T1000 (cell line): ENCODE results near the gene PRODH.
"Not testable (repeated sequence)": the region's sequence is repeated elsewhere in the genome, so short reads cannot be mapped to it uniquely, and the experiment has no call there.

ENCODE experiments used
- DNase-seq: peaks from one replicate; lab custom pipeline; 2025; ENCODE audit warnings: mixed read lengths; lab: John Stamatoyannopoulos, UW

The PRODH gene

GRCh38 chr22:18935889-18936529 is at the start of gene PRODH:
Gene PRODH (minus strand): TSS chr22:18936293. CDS start chr22:18936287, 6 bp downstream.
- DNase-seq: no peak

GRCh38 chr22:18985780-18986179 is 49.7 kb upstream of the PRODH start:
- no peak for DNase-seq

- DNase-seq: no peak
Measured at GRCh38 chr22:18984564-18984963, 48.5 kb upstream of the PRODH start.

GRCh38 chr22:18983120-18983651 is 47.1 kb upstream of the PRODH start:
- no peak for DNase-seq

GRCh38 chr22:18980829-18981228 is 44.7 kb upstream of the PRODH start:
- DNase-seq: no peak

GRCh38 chr22:18979957-18980356 is 43.9 kb upstream of the PRODH start:
- no peak for DNase-seq

GRCh38 chr22:18978506-18978905 is 42.4 kb upstream of the PRODH start:
- DNase-seq: no peak

- no peak for DNase-seq
Measured at GRCh38 chr22:18977824-18978425, 41.8 kb upstream of the PRODH start.

GRCh38 chr22:18976197-18976751 is 40.2 kb upstream of the PRODH start:
- DNase-seq: no peak

GRCh38 chr22:18975434-18976196 is 39.5 kb upstream of the PRODH start:
- DNase-seq: no peak

- DNase-seq: no peak
Measured at GRCh38 chr22:18974477-18975180, 38.5 kb upstream of the PRODH start.

- DNase-seq: no peak
Measured at GRCh38 chr22:18973264-18974031, 37.4 kb upstream of the PRODH start.

- not testable (repeated sequence) for DNase-seq
Measured at GRCh38 chr22:18972591-18972990, 36.5 kb upstream of the PRODH start.

- DNase-seq: not testable (repeated sequence)
Measured at GRCh38 chr22:18972029-18972428, 35.9 kb upstream of the PRODH start.

- DNase-seq: no peak
Measured at GRCh38 chr22:18971321-18971751, 35.2 kb upstream of the PRODH start.

GRCh38 chr22:18970948-18971315 is 34.8 kb upstream of the PRODH start:
- DNase-seq: no peak

GRCh38 chr22:18970176-18970947 is 34.3 kb upstream of the PRODH start:
- no peak for DNase-seq

GRCh38 chr22:18969158-18969942 is 33.3 kb upstream of the PRODH start:
- DNase-seq: not testable (repeated sequence)

GRCh38 chr22:18968011-18968749 is 32.1 kb upstream of the PRODH start:
- DNase-seq: no peak
